K562 (cell line): ENCODE measurements around the gene RHBDD1. TPM values are rescaled to one million over a fixed set of nuclear protein-coding genes. Genes with fewer than 3 reads are reported as not detected.

Experiments used
- CBFB ChIP-seq: sonication (generic); formaldehyde crosslinking; IDR thresholded peaks from 2 replicates; pipeline ENCODE4 v1.4.0; 2020; ENCODE audit warnings: mild to moderate bottlenecking, missing genetic modification reagents
- CCAR2 ChIP-seq: fragments of 200-400 bp; formaldehyde crosslinking; IDR thresholded peaks from 2 replicates; pipeline ENCODE4 v1.6.1; 2017; ENCODE audit warnings: mild to moderate bottlenecking, low read depth, low read length
- CLOCK ChIP-seq: fragments of 250-450 bp; sonication (Bioruptor Pico); IDR thresholded peaks from 2 replicates; pipeline ENCODE4 v1.4.0; 2020; ENCODE audit warnings: mild to moderate bottlenecking, moderate library complexity, borderline replicate concordance
- CREB3 ChIP-seq: fragments of 450-650 bp; conservative IDR thresholded peaks from 2 replicates; pipeline ENCODE4 v1.6.1; 2016; ENCODE audit warnings: missing genetic modification characterization, low read depth, mild to moderate bottlenecking, missing compliant biosample characterization, moderate library complexity
- CTCFL ChIP-seq: IDR thresholded peaks from 2 replicates; pipeline ENCODE4 v1.6.1; 2011; ENCODE audit warnings: borderline replicate concordance, low read depth, mild to moderate bottlenecking, moderate library complexity, low read length; ENCODE audit not compliant: insufficient read depth, poor library complexity, severe bottlenecking
- ETS1 ChIP-seq: conservative IDR thresholded peaks from 2 replicates; pipeline ENCODE4 v1.6.1; 2011; ENCODE audit warnings: low read depth, mild to moderate bottlenecking, low read length; ENCODE audit not compliant: control insufficient read depth
- GABPB2 ChIP-seq: fragments of 250-450 bp; sonication (Bioruptor Pico); conservative IDR thresholded peaks from 2 replicates; pipeline ENCODE4 v1.5.1; 2021; ENCODE audit warnings: mild to moderate bottlenecking
- MAZ ChIP-seq, 2 experiments: fragments of 450-650 bp in 1 of 2; sonication (generic) in 1 of 2; formaldehyde crosslinking; IDR thresholded peaks in 1 of 2; conservative IDR thresholded peaks in 1 of 2; 2 replicates each; pipeline versions ENCODE4 v1.4.0 to v1.5.0; 2020; ENCODE audit warnings: mild to moderate bottlenecking in 1 of 2, missing genetic modification reagents in 1 of 2
- SNAPC5 ChIP-seq: fragments of 250-450 bp; sonication (Bioruptor Pico); IDR thresholded peaks from 2 replicates; pipeline ENCODE4 v1.8.0; 2021; ENCODE audit warnings: moderate library complexity, mild to moderate bottlenecking, inconsistent platforms
- TBL1XR1 ChIP-seq, 2 experiments: IDR thresholded peaks; 2 replicates each; pipeline ENCODE4 v1.6.1; 2012; ENCODE audit warnings: improper control_type of control experiment in 2 of 2, low read length in 2 of 2, mild to moderate bottlenecking in 1 of 2
- TEAD1 ChIP-seq, 2 experiments: fragments of 450-650 bp in 1 of 2; sonication (generic) in 1 of 2; formaldehyde crosslinking; IDR thresholded peaks; 2 replicates each; pipeline versions ENCODE4 v1.4.0 to v1.8.0; 2020 to 2022; ENCODE audit warnings: mild to moderate bottlenecking in 2 of 2, missing genetic modification reagents in 1 of 2
- TFAP4 ChIP-seq: sonication (generic); formaldehyde crosslinking; IDR thresholded peaks from 2 replicates; pipeline ENCODE4 v1.8.0; 2022; ENCODE audit warnings: missing genetic modification reagents, mild to moderate bottlenecking, moderate library complexity, borderline replicate concordance
- WHSC1 ChIP-seq: IDR thresholded peaks from one replicate; pipeline ENCODE4 v1.6.1; 2012; ENCODE audit warnings: low read length, control low read depth, inconsistent platforms
- ZNF280B ChIP-seq: fragments of 250-450 bp; sonication (Bioruptor Pico); IDR thresholded peaks from 2 replicates; pipeline ENCODE4 v1.5.1; 2021; ENCODE audit warnings: mild to moderate bottlenecking
- ZNF384 ChIP-seq: IDR thresholded peaks from 2 replicates; pipeline ENCODE4 v1.6.1; 2012; ENCODE audit warnings: low read depth, low read length, improper control_type of control experiment
- polyA plus RNA-seq, 8 experiments: library from polyadenylated mRNA; depleted of rRNA in 4 of 8; stranded (reverse) in 5 of 8; unstranded in 3 of 8; fragments of >200 nt; fragmentation: Nextera tagmentation in 2 of 8; fragmentation: Illumina TruSeq in 1 of 8; extraction: Ambion mirVana in 2 of 8; extraction: Trizol in 1 of 8; gene quantifications; 2 replicates each; pipeline versions ENCODE4 v1.2.1 to v1.2.3, GENCODE V29; 2011 to 2014; ENCODE audit warnings: inconsistent platforms in 1 of 8, missing spikeins in 1 of 8
- total RNA-seq, 7 experiments: library from RNA; depleted of rRNA in 6 of 7; stranded (reverse); fragments of >200 nt in 6 of 7; fragmentation: Illumina TruSeq in 2 of 7; extraction: Trizol in 2 of 7; gene quantifications; 2 replicates each; pipeline versions ENCODE4 v1.2.1 to v1.2.3, GENCODE V29; 2011 to 2021; ENCODE audit warnings: low replicate concordance in 1 of 7

Gene RHBDD1
- total and polyA plus RNA-seq, 9 of the 15 experiments (the other 6 are each of a cell fraction or from before 2014, with no cell fraction given) = 4.8 to 34.8 (median 15.6) TPM

GRCh38 chr2:226835796-226836547, at the start of gene RHBDD1 (continued):
- TF ChIP-seq CBFB (CRISPR knock-in tag) (0 out of 2 replicates have a peak, but pooled peaks have one; percentile 6), ETS1 (peak; percentile 16; the same call in 1 of the 2 replicates), GABPB2 (CRISPR knock-in tag) (no peak), ZNF280B (CRISPR knock-in tag) (no peak), WHSC1 (no peak), SNAPC5 (CRISPR knock-in tag) (no peak), TEAD1 (CRISPR knock-in tag; IDR thresholded peaks at IDR 0.05) (peak in 1 of 2 experiments; percentile 61; a peak in 1 of 4 replicates), TFAP4 (CRISPR knock-in tag) (peak; percentile 69), CTCFL (no peak), MAZ (CRISPR knock-in tag; conservative IDR thresholded peaks at IDR 0.05 in 1 of 2, IDR thresholded peaks at IDR 0.05 in 1 of 2) (peak; percentile 53 to 74; a peak in 2 of 4 replicates), CCAR2 (no peak), CREB3 (tag) (no peak; the same call in 1 of the 2 replicates), CLOCK (CRISPR knock-in tag) (no peak), ZNF384 (no peak), TBL1XR1 (IDR thresholded peaks at IDR 0.05; ENCODE audit: low read length in 2 of 2) (no peak)
